D721Med (cell line): ENCODE data around the gene PRRX2.
"Not testable (repeated sequence)": the region's sequence is repeated elsewhere in the genome, so short reads cannot be mapped to it uniquely, and the experiment has no call there.

Experiments
- DNase-seq: peaks from one replicate; pipeline ENCODE4 v3.0.0; 2011; ENCODE audit warnings: low spot score; ENCODE audit not compliant: insufficient read length
- FAIRE-seq: peaks from 2 replicates; lab custom pipeline; 2011; peaks lifted over from hg19 to GRCh38; lab: Jason Lieb, UNC
- CTCF ChIP-seq: IDR thresholded peaks from 2 replicates; pipeline ENCODE4 v1.5.1; 2012; ENCODE audit warnings: mild to moderate bottlenecking, control low read depth; ENCODE audit not compliant: insufficient read depth; ENCODE audit errors: missing control alignments

PRRX2 gene

GRCh38 chr9:129655154-129655553 is 10.3 kb upstream of the PRRX2 start:
- FAIRE-seq (no peak), DNase-seq (no peak)
- TF ChIP-seq CTCF: no peak

DNA sequence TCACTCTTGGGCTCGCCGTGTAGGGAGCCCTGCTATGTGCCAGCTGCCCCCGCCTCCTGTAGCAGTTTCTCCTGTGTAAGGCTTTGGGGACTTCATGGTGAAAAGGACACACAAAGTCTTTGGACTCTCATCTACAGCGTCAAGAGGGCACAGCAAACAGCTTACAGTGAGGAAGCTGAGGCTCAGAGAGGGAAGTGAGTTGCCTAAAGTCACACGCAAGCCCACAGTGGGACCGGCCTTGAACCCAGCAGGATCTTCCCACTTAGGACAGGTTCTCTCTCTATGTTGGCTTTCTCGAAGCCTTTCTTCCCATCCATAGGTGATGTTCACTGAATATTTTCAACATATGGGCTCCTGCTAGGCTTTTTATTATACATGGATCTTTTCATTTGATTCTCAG is 9.8 kb upstream of the PRRX2 start:
- no peak for FAIRE-seq
- TF ChIP-seq CTCF: no peak
- DNase-seq: no peak

DNA sequence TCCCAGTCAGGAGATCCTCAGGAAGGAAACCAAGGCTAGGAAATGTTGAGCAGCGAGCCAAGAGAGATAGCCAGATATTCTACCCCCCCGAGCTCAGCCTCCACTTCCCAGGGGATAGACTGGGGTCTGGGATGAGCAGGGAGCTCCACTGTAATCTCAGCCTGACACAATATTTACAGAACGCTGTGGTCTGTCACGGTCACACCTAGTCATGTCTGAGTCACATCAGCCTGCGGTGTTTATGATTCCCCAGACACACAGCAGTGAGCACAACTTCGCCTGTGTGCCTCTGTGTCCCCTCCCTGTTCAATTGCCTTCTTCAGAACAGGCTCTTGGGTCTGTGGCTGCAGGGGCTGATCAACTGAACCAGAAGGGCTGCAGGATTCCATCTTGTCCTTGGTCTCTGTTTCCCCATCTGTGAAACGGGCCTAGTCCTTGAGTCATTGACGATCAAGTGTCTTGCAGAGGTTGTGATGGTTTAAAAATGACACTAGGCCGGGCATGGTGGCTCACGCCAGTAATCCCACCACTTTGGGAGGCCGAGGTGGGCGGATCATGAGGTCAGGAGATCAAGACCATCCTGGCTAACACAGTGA is 8.6 kb upstream of the PRRX2 start:
- TF ChIP-seq CTCF: no peak
- DNase-seq (no peak), FAIRE-seq (no peak)

DNA sequence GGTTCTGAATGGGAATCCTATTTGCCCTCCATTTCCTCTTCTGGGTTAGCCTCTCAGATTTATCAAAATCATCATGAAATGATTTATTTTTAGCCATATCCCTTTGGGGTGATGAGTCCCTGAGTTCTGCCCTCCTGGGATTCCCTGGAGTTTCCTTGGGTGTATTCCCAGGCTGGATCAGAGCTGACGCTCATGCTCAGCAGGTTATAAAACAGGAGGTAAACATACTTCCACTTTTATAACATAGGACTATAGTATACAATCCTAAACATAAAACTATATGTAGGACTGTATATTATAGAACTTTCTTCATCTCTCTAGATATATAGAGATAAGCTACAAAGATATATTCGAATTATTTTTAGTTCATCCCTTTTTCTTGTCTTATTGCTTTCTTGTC is 4.4 kb upstream of the PRRX2 start:
- DNase-seq: no peak

DNA sequence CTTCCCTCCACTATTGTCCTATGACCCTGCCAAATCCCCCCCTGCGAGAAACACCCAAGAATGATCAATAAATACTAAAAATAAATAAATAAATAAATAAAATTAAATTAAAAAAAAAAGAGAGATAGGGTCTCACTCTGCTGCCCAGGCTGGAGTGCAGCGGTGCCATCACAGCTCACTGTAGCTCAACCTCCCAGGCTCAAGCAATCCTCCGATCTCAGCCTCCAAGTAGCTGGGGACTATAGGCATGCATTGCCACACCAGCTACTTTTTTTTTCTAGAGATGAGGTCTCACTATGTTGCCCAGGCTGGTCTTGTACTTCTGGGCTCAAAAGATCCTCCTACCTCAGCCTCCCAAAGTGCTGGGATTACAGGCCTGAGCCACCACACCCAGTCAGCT is 3.2 kb upstream of the PRRX2 start:
- not testable (repeated sequence) for FAIRE-seq

More for the DNA sequence above, 4.4 kb upstream of the PRRX2 start:
- no peak for TF ChIP-seq CTCF
- no peak for FAIRE-seq

GRCh38 chr9:129664746-129665388 is 580 bp upstream of the PRRX2 start:
- FAIRE-seq: no peak
- TF ChIP-seq CTCF: no peak
- no peak for DNase-seq

More for the DNA sequence above, 3.2 kb upstream of the PRRX2 start:
- DNase-seq: not testable (repeated sequence)

- no peak for TF ChIP-seq CTCF
- no peak for FAIRE-seq
Observed at GRCh38 chr9:129665814-129666520, 520 bp downstream of the PRRX2 start.

More at GRCh38 chr9:129665814-129666520, 520 bp downstream of the PRRX2 start:
- DNase-seq: no peak
